Measurements from ENCODE around the gene NCK2. TPM values are rescaled to one million over a fixed set of nuclear protein-coding genes. Genes with fewer than 3 reads are reported as not detected.

NCK2 gene
- total and polyA plus RNA-seq, 7 donors: 26.5 to 111 (median 40.1) TPM

GRCh38 chr2:105780606-105781005 lies 35.9 kb downstream of the NCK2 start:
- TF ChIP-seq CTCF (IDR thresholded peaks at IDR 0.05): no peak
- DNase-seq (no peak), ATAC-seq (no peak)
- H3K4me3 ChIP-seq: no peak overlapping the region
- no peaks in the 10 kb centered on the region for H3K36me3 ChIP-seq (ENCODE audit: insufficient read depth in 1 of 2, low read depth in 1 of 2)
- no peak overlapping the region for H3K27ac ChIP-seq
- no peaks in the 10 kb centered on the region for H3K27me3 ChIP-seq (ENCODE audit: insufficient read depth in 3 of 3, low read length in 2 of 3)
- WGBS, 3 donors: 74 to 83% (median 80%) methylated on average over 5 of the region's 5 CpGs
- intact Hi-C loops (cut with DNase I): loop anchor here in 1 of 2 donors (10.0 kb wide), 1 partner anchor 406 kb away; no protein-coding TSS in a partner anchor
- no peaks in the 10 kb centered on the region for H3K9me3 ChIP-seq
- H3K4me1 ChIP-seq: peaks cover 46% of the 10 kb centered on the region

GRCh38 chr2:105781274-105781978 lies 36.7 kb downstream of the NCK2 start:
- no peaks in the 10 kb centered on the region for H3K36me3 ChIP-seq (ENCODE audit: insufficient read depth in 1 of 2, low read depth in 1 of 2)
- no peak overlapping the region for H3K4me3 ChIP-seq
- no peak for TF ChIP-seq CTCF (IDR thresholded peaks at IDR 0.05)
- no peak overlapping the region for H3K27ac ChIP-seq
- WGBS, 3 donors: 71 to 83% (median 82%) methylated on average over 10 of the region's 10 CpGs
- DNase-seq: no peak
- intact Hi-C loops (cut with DNase I): loop anchor here in 1 of 2 donors (10.0 kb wide), 1 partner anchor 407 kb away; no protein-coding TSS in a partner anchor
- H3K4me1 ChIP-seq: peaks cover 40% of the 10 kb centered on the region
- peak in 3 of 4 donors; percentile 43 to 86 (median 72) for ATAC-seq
- H3K27me3 ChIP-seq (ENCODE audit: insufficient read depth in 3 of 3, low read length in 2 of 3): no peaks in the 10 kb centered on the region
- H3K9me3 ChIP-seq: no peaks in the 10 kb centered on the region

GRCh38 chr2:105782123-105782522 lies 37.4 kb downstream of the NCK2 start:
- Histone ChIP-seq H3K4me3 (no peak overlapping the region), H3K4me1 (peaks cover 39% of the 10 kb centered on the region), H3K27ac (no peak overlapping the region), H3K36me3 (ENCODE audit: insufficient read depth in 1 of 2, low read depth in 1 of 2) (no peaks in the 10 kb centered on the region), H3K27me3 (ENCODE audit: insufficient read depth in 3 of 3, low read length in 2 of 3) (no peaks in the 10 kb centered on the region), H3K9me3 (no peaks in the 10 kb centered on the region)
- no peak for TF ChIP-seq CTCF (IDR thresholded peaks at IDR 0.05)
- DNase-seq: no peak
- 89 to 94% (median 90%) methylated on average over 6 of the region's 6 CpGs for WGBS, 3 donors
- no peak for ATAC-seq
- intact Hi-C loops (cut with DNase I): loop anchor here in 1 of 2 donors (10.0 kb wide), 1 partner anchor 407 kb away; no protein-coding TSS in a partner anchor

DNA sequence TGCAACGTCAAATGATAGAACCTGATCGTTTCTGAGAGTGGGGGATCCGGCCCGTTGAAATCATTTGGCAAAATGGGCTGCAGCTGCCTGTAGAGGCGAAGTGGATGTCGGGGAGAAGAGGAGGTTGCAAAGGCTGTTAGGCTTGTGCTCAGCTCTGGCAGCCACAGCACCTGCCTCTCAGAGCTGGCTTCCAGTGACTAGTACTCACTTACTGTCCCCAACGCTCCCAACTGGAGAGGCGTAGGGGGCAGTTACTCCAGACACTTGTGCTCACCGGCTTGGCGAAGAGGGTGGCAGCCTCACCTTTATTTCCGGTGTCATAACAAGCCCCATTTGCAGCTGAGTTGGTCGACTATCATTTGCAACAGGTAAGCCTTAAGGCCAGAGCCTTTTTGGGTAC lies 37.9 kb downstream of the NCK2 start:
- Histone ChIP-seq H3K9me3 (no peaks in the 10 kb centered on the region), H3K36me3 (ENCODE audit: insufficient read depth in 1 of 2, low read depth in 1 of 2) (no peaks in the 10 kb centered on the region), H3K4me3 (no peak overlapping the region), H3K27me3 (ENCODE audit: insufficient read depth in 3 of 3, low read length in 2 of 3) (no peaks in the 10 kb centered on the region), H3K4me1 (peaks cover 34% of the 10 kb centered on the region), H3K27ac (no peak overlapping the region)
- no peak for TF ChIP-seq CTCF (IDR thresholded peaks at IDR 0.05)
- intact Hi-C loops (cut with DNase I): loop anchor here in 1 of 2 donors (10.0 kb wide), 1 partner anchor 408 kb away; no protein-coding TSS in a partner anchor
- DNase-seq (no peak), ATAC-seq (peak in 2 of 4 donors; percentile 18 to 58)
- WGBS, 3 donors: 45 to 68% (median 50%) methylated on average over 12 of the region's 12 CpGs

Data from psoas muscle (tissue), 8 donors.